ENCODE results near the gene CCDC33.

The CCDC33 gene

GRCh38 chr15:74314795-74315438, 78.8 kb downstream of the CCDC33 start:
- DNase-seq (ENCODE audit: low spot score) = no peak

GRCh38 chr15:74315626-74316025, 79.5 kb downstream of the CCDC33 start:
- DNase-seq (ENCODE audit: low spot score) = no peak

GRCh38 chr15:74316141-74316540, 80.0 kb downstream of the CCDC33 start:
- DNase-seq (ENCODE audit: low spot score) = no peak

GRCh38 chr15:74317820-74318375, 81.8 kb downstream of the CCDC33 start:
- no peak for DNase-seq (ENCODE audit: low spot score)

GRCh38 chr15:74318376-74319137, 82.4 kb downstream of the CCDC33 start:
- no peak for DNase-seq (ENCODE audit: low spot score)

GRCh38 chr15:74319138-74319460, 83.0 kb downstream of the CCDC33 start:
- no peak for DNase-seq (ENCODE audit: low spot score)

- DNase-seq (ENCODE audit: low spot score) = no peak
Measured at GRCh38 chr15:74319596-74320351, 83.6 kb downstream of the CCDC33 start.

- peak; percentile 74 for DNase-seq (ENCODE audit: low spot score)
Measured at GRCh38 chr15:74320352-74321247, 84.5 kb downstream of the CCDC33 start.

GRCh38 chr15:74322558-74323180, 86.5 kb downstream of the CCDC33 start:
- DNase-seq (ENCODE audit: low spot score) = peak; percentile 87

- no peak for DNase-seq (ENCODE audit: low spot score)
Measured at GRCh38 chr15:74324714-74325113, 88.6 kb downstream of the CCDC33 start.

GRCh38 chr15:74326746-74327145, 90.6 kb downstream of the CCDC33 start:
- no peak for DNase-seq (ENCODE audit: low spot score)

- no peak for DNase-seq (ENCODE audit: low spot score)
Measured at GRCh38 chr15:74327756-74328155, 91.6 kb downstream of the CCDC33 start.

GRCh38 chr15:74328331-74329056, 92.4 kb downstream of the CCDC33 start:
- no peak for DNase-seq (ENCODE audit: low spot score)

- DNase-seq (ENCODE audit: low spot score) = no peak
Measured at GRCh38 chr15:74330861-74331408, 94.8 kb downstream of the CCDC33 start.

- no peak for DNase-seq (ENCODE audit: low spot score)
Measured at GRCh38 chr15:74332011-74332410, 95.9 kb downstream of the CCDC33 start.

GRCh38 chr15:74332611-74333010, 96.5 kb downstream of the CCDC33 start:
- no peak for DNase-seq (ENCODE audit: low spot score)

GRCh38 chr15:74333093-74333492, 97.0 kb downstream of the CCDC33 start:
- no peak for DNase-seq (ENCODE audit: low spot score)

GRCh38 chr15:74333662-74334061, 97.5 kb downstream of the CCDC33 start:
- no peak for DNase-seq (ENCODE audit: low spot score)

GRCh38 chr15:74334127-74334526, 98.0 kb downstream of the CCDC33 start:
- DNase-seq (ENCODE audit: low spot score) = no peak

GRCh38 chr15:74335396-74335795, 99.3 kb downstream of the CCDC33 start:
- DNase-seq (ENCODE audit: low spot score) = no peak
